ENCODE results near the gene SEPTIN11.

- TF ChIP-seq, protein P1, sequence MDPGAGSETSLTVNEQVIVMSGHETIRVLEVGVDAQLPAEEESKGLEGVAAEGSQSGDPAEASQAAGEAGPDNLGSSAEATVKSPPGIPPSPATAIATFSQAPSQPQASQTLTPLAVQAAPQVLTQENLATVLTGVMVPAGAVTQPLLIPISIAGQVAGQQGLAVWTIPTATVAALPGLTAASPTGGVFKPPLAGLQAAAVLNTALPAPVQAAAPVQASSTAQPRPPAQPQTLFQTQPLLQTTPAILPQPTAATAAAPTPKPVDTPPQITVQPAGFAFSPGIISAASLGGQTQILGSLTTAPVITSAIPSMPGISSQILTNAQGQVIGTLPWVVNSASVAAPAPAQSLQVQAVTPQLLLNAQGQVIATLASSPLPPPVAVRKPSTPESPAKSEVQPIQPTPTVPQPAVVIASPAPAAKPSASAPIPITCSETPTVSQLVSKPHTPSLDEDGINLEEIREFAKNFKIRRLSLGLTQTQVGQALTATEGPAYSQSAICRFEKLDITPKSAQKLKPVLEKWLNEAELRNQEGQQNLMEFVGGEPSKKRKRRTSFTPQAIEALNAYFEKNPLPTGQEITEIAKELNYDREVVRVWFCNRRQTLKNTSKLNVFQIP (CRISPR knock-in tag; IDR thresholded peaks at IDR 0.05; ENCODE audit: borderline replicate concordance, low read depth) = no peak
- no peak for TF ChIP-seq RARB (CRISPR knock-in tag; IDR thresholded peaks at IDR 0.05)
- TF ChIP-seq, protein P2, sequence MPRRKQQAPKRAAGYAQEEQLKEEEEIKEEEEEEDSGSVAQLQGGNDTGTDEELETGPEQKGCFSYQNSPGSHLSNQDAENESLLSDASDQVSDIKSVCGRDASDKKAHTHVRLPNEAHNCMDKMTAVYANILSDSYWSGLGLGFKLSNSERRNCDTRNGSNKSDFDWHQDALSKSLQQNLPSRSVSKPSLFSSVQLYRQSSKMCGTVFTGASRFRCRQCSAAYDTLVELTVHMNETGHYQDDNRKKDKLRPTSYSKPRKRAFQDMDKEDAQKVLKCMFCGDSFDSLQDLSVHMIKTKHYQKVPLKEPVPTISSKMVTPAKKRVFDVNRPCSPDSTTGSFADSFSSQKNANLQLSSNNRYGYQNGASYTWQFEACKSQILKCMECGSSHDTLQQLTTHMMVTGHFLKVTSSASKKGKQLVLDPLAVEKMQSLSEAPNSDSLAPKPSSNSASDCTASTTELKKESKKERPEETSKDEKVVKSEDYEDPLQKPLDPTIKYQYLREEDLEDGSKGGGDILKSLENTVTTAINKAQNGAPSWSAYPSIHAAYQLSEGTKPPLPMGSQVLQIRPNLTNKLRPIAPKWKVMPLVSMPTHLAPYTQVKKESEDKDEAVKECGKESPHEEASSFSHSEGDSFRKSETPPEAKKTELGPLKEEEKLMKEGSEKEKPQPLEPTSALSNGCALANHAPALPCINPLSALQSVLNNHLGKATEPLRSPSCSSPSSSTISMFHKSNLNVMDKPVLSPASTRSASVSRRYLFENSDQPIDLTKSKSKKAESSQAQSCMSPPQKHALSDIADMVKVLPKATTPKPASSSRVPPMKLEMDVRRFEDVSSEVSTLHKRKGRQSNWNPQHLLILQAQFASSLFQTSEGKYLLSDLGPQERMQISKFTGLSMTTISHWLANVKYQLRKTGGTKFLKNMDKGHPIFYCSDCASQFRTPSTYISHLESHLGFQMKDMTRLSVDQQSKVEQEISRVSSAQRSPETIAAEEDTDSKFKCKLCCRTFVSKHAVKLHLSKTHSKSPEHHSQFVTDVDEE (CRISPR knock-in tag; IDR thresholded peaks at IDR 0.05) = no peak
- no peak for TF ChIP-seq ZFP3 (CRISPR knock-in tag; IDR thresholded peaks at IDR 0.05)
- no peak for TF ChIP-seq ARNTL (CRISPR knock-in tag; IDR thresholded peaks at IDR 0.05; ENCODE audit: borderline replicate concordance, low read depth)
- no peak for TF ChIP-seq CREB5 (CRISPR knock-in tag; IDR thresholded peaks at IDR 0.05; ENCODE audit: low read depth)
- no peak for TF ChIP-seq ZNF70 (CRISPR knock-in tag; IDR thresholded peaks at IDR 0.05)
- TF ChIP-seq ZFP30 (CRISPR knock-in tag; IDR thresholded peaks at IDR 0.05) = no peak
- TF ChIP-seq CSDC2 (CRISPR knock-in tag; IDR thresholded peaks at IDR 0.05) = no peak
- TF ChIP-seq OSR1 (CRISPR knock-in tag; IDR thresholded peaks at IDR 0.05) = no peak
- TF ChIP-seq TOX (CRISPR knock-in tag; IDR thresholded peaks at IDR 0.05; ENCODE audit: borderline replicate concordance) = no peak
Observed at GRCh38 chr4:76989391-76990061, 40.0 kb downstream of the SEPTIN11 start.
